HG02623 (cell line): ENCODE data around the gene SKAP2.

Source experiments
- ATAC-seq: cut with Tn5 transposase; IDR thresholded peaks from one replicate; pipeline ENCODE4 v1.9.1; 2021; ENCODE audit warnings: moderate library complexity; ENCODE audit not compliant: unreplicated experiment

The SKAP2 gene

DNA sequence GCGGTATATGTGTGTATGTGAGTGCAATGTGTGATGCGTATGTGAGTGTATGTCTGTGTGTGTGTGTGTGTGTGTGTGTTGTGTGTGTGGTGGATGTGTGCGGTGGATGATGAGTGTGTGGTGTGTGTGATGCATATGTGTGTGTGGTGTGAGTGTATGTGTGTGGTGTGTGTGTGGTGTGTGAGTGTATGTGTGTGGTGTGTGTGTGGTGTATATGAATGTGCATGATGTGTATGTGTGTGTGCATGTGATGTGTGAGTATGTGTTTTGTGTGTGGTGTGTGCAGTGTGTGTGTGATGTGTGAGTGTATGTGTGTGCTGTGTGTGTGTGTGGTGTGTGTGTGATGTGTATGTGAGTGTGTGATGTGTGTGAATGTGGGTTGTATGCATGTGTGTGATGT lies 222.0 kb downstream of the SKAP2 start:
- ATAC-seq = no peak

DNA sequence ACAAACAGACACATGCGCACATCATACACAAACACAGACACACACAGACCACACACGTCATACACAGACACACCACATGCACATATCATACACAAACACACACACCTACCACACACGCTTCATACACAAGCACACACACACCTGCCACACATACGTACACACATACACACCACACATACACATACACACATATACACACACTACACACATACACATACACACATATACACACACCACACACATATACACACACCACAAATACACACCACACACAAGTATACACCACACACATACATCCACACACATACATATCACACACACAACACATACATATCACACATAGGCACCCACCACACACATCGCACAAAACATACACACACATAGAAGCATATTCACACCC lies 224.7 kb downstream of the SKAP2 start:
- ATAC-seq = no peak

DNA sequence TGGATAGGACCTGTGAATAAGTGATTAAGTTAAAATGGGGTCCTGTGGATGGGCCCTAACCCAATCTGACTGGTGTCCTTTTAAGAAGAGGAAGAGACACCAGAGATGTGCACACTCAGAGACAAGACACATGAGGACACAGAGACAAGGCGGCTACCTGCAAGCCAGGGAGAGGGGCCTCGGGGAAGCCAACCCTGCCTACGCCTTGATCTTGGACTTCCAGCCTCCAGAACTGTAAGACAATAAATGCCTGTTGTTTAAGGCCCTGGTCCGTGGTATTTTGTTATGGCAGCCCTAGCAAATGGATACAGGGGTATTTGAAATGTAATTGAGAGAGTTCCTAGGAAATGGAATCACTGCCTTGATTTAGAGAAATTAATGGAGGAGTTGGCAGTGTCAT lies 225.3 kb downstream of the SKAP2 start:
- ATAC-seq = no peak

GRCh38 chr7:26638140-26638539 lies 226.2 kb downstream of the SKAP2 start:
- no peak for ATAC-seq

GRCh38 chr7:26637610-26638009 lies 226.8 kb downstream of the SKAP2 start:
- ATAC-seq = no peak

- no peak for ATAC-seq
Measured at GRCh38 chr7:26636808-26637207, 227.6 kb downstream of the SKAP2 start.

- ATAC-seq = no peak
Measured at GRCh38 chr7:26633557-26633956, 230.8 kb downstream of the SKAP2 start.

- no peak for ATAC-seq
Measured at GRCh38 chr7:26631601-26632000, 232.8 kb downstream of the SKAP2 start.

GRCh38 chr7:26630941-26631580 lies 233.3 kb downstream of the SKAP2 start:
- no peak for ATAC-seq

- no peak for ATAC-seq
Measured at GRCh38 chr7:26630361-26630760, 234.0 kb downstream of the SKAP2 start.

GRCh38 chr7:26629696-26630095 lies 234.7 kb downstream of the SKAP2 start:
- no peak for ATAC-seq

DNA sequence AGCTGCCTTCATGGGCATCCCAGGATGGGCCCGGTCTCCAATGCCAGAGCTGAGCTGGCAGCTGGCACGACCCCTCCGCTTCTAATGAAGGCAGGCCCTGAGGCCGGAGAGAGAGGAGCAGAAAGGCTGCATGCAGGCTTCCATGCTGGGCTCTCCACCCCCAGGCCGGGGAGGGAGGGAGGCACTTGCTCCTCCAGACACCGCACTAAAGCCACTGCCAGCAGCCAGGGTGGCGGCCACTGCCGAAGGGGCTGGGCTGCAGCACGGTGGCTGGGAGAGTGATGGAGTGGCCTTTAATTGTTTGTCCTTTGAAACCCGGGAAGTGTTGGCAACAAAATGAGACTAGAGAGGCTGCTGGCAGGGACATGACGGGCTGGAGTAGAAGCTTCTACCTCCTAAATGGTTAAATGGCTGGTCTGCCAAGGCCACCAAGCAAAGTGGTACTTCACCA lies 236.5 kb downstream of the SKAP2 start:
- ATAC-seq = no peak

DNA sequence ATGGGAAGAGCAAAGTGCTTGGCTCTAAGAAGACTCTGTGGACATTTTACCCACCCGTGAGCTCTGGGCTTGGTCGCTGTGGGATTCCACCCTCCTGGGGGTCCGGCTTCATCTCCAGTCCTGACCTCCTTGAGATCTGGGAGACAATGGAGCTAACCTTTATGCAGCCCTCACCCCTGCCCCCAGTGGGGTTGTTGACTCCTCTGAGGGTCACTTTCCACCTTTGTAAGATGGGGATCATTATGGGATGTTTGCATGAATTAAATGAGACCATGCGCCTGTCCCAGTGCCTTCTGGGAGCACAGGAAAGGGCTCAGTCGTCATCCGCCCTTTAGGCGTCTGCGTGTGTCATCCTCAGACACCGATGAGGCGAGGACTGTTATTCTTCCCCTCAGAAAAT lies 237.2 kb downstream of the SKAP2 start:
- ATAC-seq = no peak

- no peak for ATAC-seq
Measured at GRCh38 chr7:26626687-26627086, 237.7 kb downstream of the SKAP2 start.

- no peak for ATAC-seq
Measured at GRCh38 chr7:26626156-26626555, 238.2 kb downstream of the SKAP2 start.

- no peak for ATAC-seq
Measured at GRCh38 chr7:26625286-26625685, 239.1 kb downstream of the SKAP2 start.

DNA sequence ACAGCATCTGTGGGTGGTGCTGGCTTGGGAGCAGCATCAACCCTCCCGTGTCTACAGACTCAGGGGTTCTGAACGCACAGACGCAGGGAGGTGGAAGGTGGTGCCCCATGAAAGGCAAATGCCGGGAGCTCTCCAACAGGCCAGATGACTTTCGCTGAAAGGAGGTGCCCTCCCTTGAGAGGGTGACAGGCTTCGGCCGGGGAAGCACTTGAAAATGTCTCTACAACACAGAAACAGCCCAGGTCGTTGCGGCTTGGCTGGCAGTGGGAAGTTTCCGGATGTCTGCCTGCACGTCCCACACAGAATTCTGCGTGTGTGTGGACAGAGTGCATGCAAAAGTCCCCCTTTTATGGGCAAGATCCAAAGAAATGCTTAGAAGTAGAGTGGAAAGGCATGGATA lies 239.6 kb downstream of the SKAP2 start:
- no peak for ATAC-seq

GRCh38 chr7:26624431-26624830 lies 240.0 kb downstream of the SKAP2 start:
- ATAC-seq = no peak

- no peak for ATAC-seq
Measured at GRCh38 chr7:26620352-26620751, 244.0 kb downstream of the SKAP2 start.

- no peak for ATAC-seq
Measured at GRCh38 chr7:26619348-26619984, 244.9 kb downstream of the SKAP2 start.

- ATAC-seq = no peak
Measured at GRCh38 chr7:26618898-26619297, 245.5 kb downstream of the SKAP2 start.

- ATAC-seq = no peak
Measured at GRCh38 chr7:26618449-26618848, 245.9 kb downstream of the SKAP2 start.
